ENCODE measurements around the gene TTYH3. TPM values are rescaled to one million over a fixed set of nuclear protein-coding genes. Genes with fewer than 3 reads are reported as not detected.

The TTYH3 gene
- total and polyA plus RNA-seq, 5 donors: 8.1 to 25.0 (median 15.4) TPM

GRCh38 chr7:2629746-2630681, 1.8 kb upstream of the TTYH3 start:
- 66% methylated on average over 21 of the region's 21 CpGs for WGBS
- Histone ChIP-seq H3K4me3 (ENCODE audit: low read length) (no peak overlapping the region), H3K9me3 (ENCODE audit: control insufficient read depth, low read length) (no peaks in the 10 kb centered on the region), H3K27ac (ENCODE audit: low read length) (no peak overlapping the region), H3K4me1 (ENCODE audit: control insufficient read depth, insufficient read depth, low read length) (peaks cover 9% of the 10 kb centered on the region), H3K27me3 (ENCODE audit: control insufficient read depth, insufficient read depth) (no peaks in the 10 kb centered on the region)
- intact Hi-C loops (cut with DNase I): no loop called here
- peak in 1 of 3 donors; percentile 61 for DNase-seq
- peak in 1 of 2 donors; percentile 0 for ATAC-seq

GRCh38 chr7:2632733-2633537, 1.1 kb downstream of the TTYH3 start:
- Histone ChIP-seq H3K27ac (ENCODE audit: low read length) (peak overlapping the region; percentile 28), H3K27me3 (ENCODE audit: control insufficient read depth, insufficient read depth) (no peaks in the 10 kb centered on the region), H3K4me3 (ENCODE audit: low read length) (peak overlapping the region; percentile 62), H3K4me1 (ENCODE audit: control insufficient read depth, insufficient read depth, low read length) (peaks cover 20% of the 10 kb centered on the region), H3K9me3 (ENCODE audit: control insufficient read depth, low read length) (no peaks in the 10 kb centered on the region)
- intact Hi-C loops (cut with DNase I): no loop called here
- DNase-seq: peak; percentile 64 to 87 (median 83)
- peak; percentile 1 to 17 for ATAC-seq
- WGBS: 3% methylated on average over 35 of the region's 35 CpGs

GRCh38 chr7:2633538-2634266, 1.9 kb downstream of the TTYH3 start:
- WGBS: 31% methylated on average over 22 of the region's 22 CpGs
- H3K9me3 ChIP-seq (ENCODE audit: control insufficient read depth, low read length): no peaks in the 10 kb centered on the region
- DNase-seq (peak in 2 of 3 donors; percentile 72 to 80), ATAC-seq (peak; percentile 7 to 45)
- peak overlapping the region; percentile 7 for H3K27ac ChIP-seq (ENCODE audit: low read length)
- H3K4me3 ChIP-seq (ENCODE audit: low read length): peak overlapping the region; percentile 62
- no peaks in the 10 kb centered on the region for H3K27me3 ChIP-seq (ENCODE audit: control insufficient read depth, insufficient read depth)
- H3K4me1 ChIP-seq (ENCODE audit: control insufficient read depth, insufficient read depth, low read length): peaks cover 22% of the 10 kb centered on the region
- intact Hi-C loops (cut with DNase I): no loop called here

GRCh38 chr7:2634267-2635145, 2.7 kb downstream of the TTYH3 start:
- intact Hi-C loops (cut with DNase I): no loop called here
- peak in 1 of 3 donors; percentile 64 for DNase-seq

GRCh38 chr7:2635148-2635668, 3.4 kb downstream of the TTYH3 start:
- H3K4me1 ChIP-seq (ENCODE audit: control insufficient read depth, insufficient read depth, low read length): peaks cover 22% of the 10 kb centered on the region
- no peaks in the 10 kb centered on the region for H3K27me3 ChIP-seq (ENCODE audit: control insufficient read depth, insufficient read depth)
- no peaks in the 10 kb centered on the region for H3K9me3 ChIP-seq (ENCODE audit: control insufficient read depth, low read length)
- H3K4me3 ChIP-seq (ENCODE audit: low read length): no peak overlapping the region
- H3K27ac ChIP-seq (ENCODE audit: low read length): no peak overlapping the region
- WGBS: 90% methylated on average over 15 of the region's 15 CpGs
- intact Hi-C loops (cut with DNase I): no loop called here
- DNase-seq (no peak), ATAC-seq (no peak)

More at GRCh38 chr7:2634267-2635145, 2.7 kb downstream of the TTYH3 start:
- ATAC-seq: no peak
- H3K4me3 ChIP-seq (ENCODE audit: low read length): no peak overlapping the region
- H3K27ac ChIP-seq (ENCODE audit: low read length): no peak overlapping the region
- 86% methylated on average over 22 of the region's 22 CpGs for WGBS
- no peaks in the 10 kb centered on the region for H3K9me3 ChIP-seq (ENCODE audit: control insufficient read depth, low read length)
- H3K27me3 ChIP-seq (ENCODE audit: control insufficient read depth, insufficient read depth): no peaks in the 10 kb centered on the region
- H3K4me1 ChIP-seq (ENCODE audit: control insufficient read depth, insufficient read depth, low read length): peaks cover 22% of the 10 kb centered on the region

- H3K4me1 ChIP-seq (ENCODE audit: control insufficient read depth, insufficient read depth, low read length): peaks cover 26% of the 10 kb centered on the region
- H3K27ac ChIP-seq (ENCODE audit: low read length): no peak overlapping the region
- intact Hi-C loops (cut with DNase I): no loop called here
- ATAC-seq (no peak), DNase-seq (peak; percentile 77 to 92 (median 88))
- H3K4me3 ChIP-seq (ENCODE audit: low read length): no peak overlapping the region
- H3K9me3 ChIP-seq (ENCODE audit: control insufficient read depth, low read length): no peaks in the 10 kb centered on the region
- no peaks in the 10 kb centered on the region for H3K27me3 ChIP-seq (ENCODE audit: control insufficient read depth, insufficient read depth)
- 50% methylated on average over 22 of the region's 22 CpGs for WGBS
Observed at GRCh38 chr7:2635810-2636701, 4.3 kb downstream of the TTYH3 start.

GRCh38 chr7:2637066-2637471, 5.3 kb downstream of the TTYH3 start:
- H3K27ac ChIP-seq (ENCODE audit: low read length): no peak overlapping the region
- DNase-seq: peak in 1 of 3 donors; percentile 72
- H3K4me3 ChIP-seq (ENCODE audit: low read length): no peak overlapping the region
- H3K9me3 ChIP-seq (ENCODE audit: control insufficient read depth, low read length): no peaks in the 10 kb centered on the region
- whole genome bisulfite sequencing: 79% methylated on average over 17 of the region's 17 CpGs
- H3K4me1 ChIP-seq (ENCODE audit: control insufficient read depth, insufficient read depth, low read length): peaks cover 29% of the 10 kb centered on the region
- no peaks in the 10 kb centered on the region for H3K27me3 ChIP-seq (ENCODE audit: control insufficient read depth, insufficient read depth)
- intact Hi-C loops (cut with DNase I): no loop called here
- ATAC-seq: no peak

GRCh38 chr7:2637505-2638223, 5.9 kb downstream of the TTYH3 start:
- Histone ChIP-seq H3K4me3 (ENCODE audit: low read length) (no peak overlapping the region), H3K4me1 (ENCODE audit: control insufficient read depth, insufficient read depth, low read length) (peaks cover 29% of the 10 kb centered on the region), H3K9me3 (ENCODE audit: control insufficient read depth, low read length) (no peaks in the 10 kb centered on the region), H3K27me3 (ENCODE audit: control insufficient read depth, insufficient read depth) (no peaks in the 10 kb centered on the region), H3K27ac (ENCODE audit: low read length) (peak overlapping the region; percentile 8)
- ATAC-seq (no peak), DNase-seq (peak in 2 of 3 donors; percentile 84 to 86)
- intact Hi-C loops (cut with DNase I): no loop called here
- 55% methylated on average over 23 of the region's 23 CpGs for WGBS
